Ascending aorta (tissue), 2 donors: Measurements from ENCODE around the gene CYFIP2. TPM values are rescaled to one million over a fixed set of nuclear protein-coding genes. Genes with fewer than 3 reads are reported as not detected.
A peak's percentile ranks its signal among the peaks of the same experiment; 100 is the strongest.
"Not testable (repeated sequence)": the region's sequence is repeated elsewhere in the genome, so short reads cannot be mapped to it uniquely, and the experiment has no call there.

Experiments used
- DNase-seq, 2 donors: peaks; one replicate each; pipeline ENCODE4 v3.0.0-alpha.2; 2019; ENCODE audit warnings: low spot score in 2 of 2
- H3K27ac ChIP-seq, 2 donors: fragments of 200-600 bp; sonication (generic); one replicate each; pipeline ENCODE4 v1.5.1; 2016 to 2017; ENCODE audit warnings: mild to moderate bottlenecking in 1 of 2
- H3K27me3 ChIP-seq: fragments of 200-600 bp; sonication (generic); one replicate; pipeline ENCODE4 v1.5.1; 2017
- H3K36me3 ChIP-seq, 2 donors: fragments of 200-600 bp; sonication (generic); one replicate each; pipeline ENCODE4 v1.5.1; 2016
- H3K4me1 ChIP-seq, 2 donors: fragments of 200-600 bp; sonication (generic); one replicate each; pipeline ENCODE4 v1.5.1; 2016 to 2017; ENCODE audit warnings: mild to moderate bottlenecking in 1 of 2
- H3K4me3 ChIP-seq, 2 donors: fragments of 200-600 bp; sonication (generic); one replicate each; pipeline ENCODE4 v1.5.1; 2016 to 2017; ENCODE audit warnings: mild to moderate bottlenecking in 1 of 2
- H3K9me3 ChIP-seq, 2 donors: fragments of 200-600 bp; sonication (generic); one replicate each; pipeline ENCODE4 v1.5.1; 2016
- intact Hi-C: fragments of 100-400 bp; cut with DNase I; formaldehyde crosslinking; loops from one replicate; pipeline ENCODE4 v1.15.1; 2023
- total RNA-seq: library from RNA; depleted of rRNA; stranded (reverse); fragments of >200 nt; gene quantifications from one replicate; pipeline ENCODE4 v1.1.0, GENCODE V29; 2016
- TF ChIP-seq, protein P1 (sequence below), 3 experiments: fragments of 200-600 bp in 2 of 3; fragments of 450-650 bp in 1 of 3; sonication (generic) in 2 of 3; IDR thresholded peaks; one replicate each; pipeline ENCODE4 v1.5.1; 2016 to 2019; ENCODE audit warnings: antibody characterized with exemption in 3 of 3, mild to moderate bottlenecking in 1 of 3, moderate library complexity in 1 of 3

CYFIP2 gene
- total RNA-seq, 1 donor from 2014 or later = 78.1 TPM

DNA sequence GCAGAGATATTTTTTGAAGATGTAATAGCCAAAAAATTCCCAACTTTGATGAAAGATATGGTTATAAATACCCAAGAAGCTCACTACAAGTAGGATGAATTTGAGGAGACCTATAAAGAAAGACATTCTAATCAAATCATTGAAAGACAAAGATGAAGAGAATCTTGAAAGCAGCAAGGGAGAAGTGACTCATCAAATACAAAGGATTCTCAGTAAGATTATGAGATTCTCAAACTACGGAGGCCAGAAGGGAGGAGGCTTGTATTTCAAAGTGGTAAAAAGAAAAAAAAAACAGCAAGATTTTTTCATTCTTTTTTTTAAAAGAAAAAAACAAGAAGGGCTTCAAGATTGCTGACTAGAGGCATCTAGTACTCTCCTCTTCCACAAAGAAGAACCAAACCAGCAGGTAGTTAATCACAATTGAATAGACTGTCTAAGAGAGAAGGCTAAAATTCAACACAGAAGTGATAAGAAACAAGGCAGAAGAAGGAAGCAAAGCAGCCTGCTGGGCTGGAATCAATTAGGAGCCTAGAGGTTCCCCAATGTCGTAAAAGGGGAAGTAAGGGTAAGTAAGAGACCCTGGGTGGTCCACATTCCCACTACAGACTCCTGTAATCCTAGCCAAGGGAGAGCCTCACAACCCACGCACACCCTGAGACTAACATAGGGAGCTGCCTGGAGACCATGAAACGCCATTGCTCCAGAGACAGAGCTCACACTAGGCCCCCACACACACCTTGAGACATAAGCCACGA is 135.0 kb downstream of the CYFIP2 start:
- Histone ChIP-seq H3K27me3 (no peaks in the 10 kb centered on the region), H3K27ac (no peak overlapping the region), H3K36me3 (no peaks in the 10 kb centered on the region), H3K4me3 (no peak overlapping the region), H3K4me1 (no peaks in the 10 kb centered on the region), H3K9me3 (peaks cover 0 to 10% of the 10 kb centered on the region in 2 donors)
- TF ChIP-seq, protein P1, sequence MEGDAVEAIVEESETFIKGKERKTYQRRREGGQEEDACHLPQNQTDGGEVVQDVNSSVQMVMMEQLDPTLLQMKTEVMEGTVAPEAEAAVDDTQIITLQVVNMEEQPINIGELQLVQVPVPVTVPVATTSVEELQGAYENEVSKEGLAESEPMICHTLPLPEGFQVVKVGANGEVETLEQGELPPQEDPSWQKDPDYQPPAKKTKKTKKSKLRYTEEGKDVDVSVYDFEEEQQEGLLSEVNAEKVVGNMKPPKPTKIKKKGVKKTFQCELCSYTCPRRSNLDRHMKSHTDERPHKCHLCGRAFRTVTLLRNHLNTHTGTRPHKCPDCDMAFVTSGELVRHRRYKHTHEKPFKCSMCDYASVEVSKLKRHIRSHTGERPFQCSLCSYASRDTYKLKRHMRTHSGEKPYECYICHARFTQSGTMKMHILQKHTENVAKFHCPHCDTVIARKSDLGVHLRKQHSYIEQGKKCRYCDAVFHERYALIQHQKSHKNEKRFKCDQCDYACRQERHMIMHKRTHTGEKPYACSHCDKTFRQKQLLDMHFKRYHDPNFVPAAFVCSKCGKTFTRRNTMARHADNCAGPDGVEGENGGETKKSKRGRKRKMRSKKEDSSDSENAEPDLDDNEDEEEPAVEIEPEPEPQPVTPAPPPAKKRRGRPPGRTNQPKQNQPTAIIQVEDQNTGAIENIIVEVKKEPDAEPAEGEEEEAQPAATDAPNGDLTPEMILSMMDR (IDR thresholded peaks at IDR 0.05) = no peak
- no peak for DNase-seq
- intact Hi-C loops = no loop called here

GRCh38 chr5:157415838-157416237 is 149.9 kb downstream of the CYFIP2 start:
- no peak for DNase-seq
- no peak overlapping the region for H3K27ac ChIP-seq
- H3K27me3 ChIP-seq = no peaks in the 10 kb centered on the region
- H3K4me3 ChIP-seq = no peak overlapping the region
- TF ChIP-seq, protein P1 (IDR thresholded peaks at IDR 0.05) = no peak
- intact Hi-C loops = no loop called here
- H3K9me3 ChIP-seq = no peaks in the 10 kb centered on the region
- no peaks in the 10 kb centered on the region for H3K4me1 ChIP-seq
- no peaks in the 10 kb centered on the region for H3K36me3 ChIP-seq

DNA sequence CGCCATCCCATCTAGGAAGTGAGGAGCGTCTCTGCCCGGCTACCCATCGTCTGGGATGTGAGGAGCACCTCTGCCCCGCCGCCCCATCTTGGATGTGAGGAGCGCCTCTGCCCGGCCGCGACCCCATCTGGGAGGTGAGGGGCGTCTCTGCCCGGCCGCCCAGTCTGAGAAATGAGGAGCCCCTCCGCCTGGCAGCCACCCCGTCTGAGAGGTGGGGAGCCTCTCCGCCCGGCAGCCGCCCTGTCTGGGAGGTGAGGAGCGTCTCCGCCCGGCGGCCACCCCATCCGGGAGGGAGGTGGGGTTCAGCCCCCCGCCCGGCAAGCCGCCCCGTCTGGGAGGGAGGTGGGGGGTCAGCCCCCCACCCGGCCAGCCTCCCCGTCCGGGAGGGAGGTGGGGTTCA is 153.6 kb downstream of the CYFIP2 start:
- H3K9me3 ChIP-seq, H3K27me3 ChIP-seq, H3K4me1 ChIP-seq, intact Hi-C loops, H3K4me3 ChIP-seq, H3K27ac ChIP-seq, DNase-seq, H3K36me3 ChIP-seq: not testable (repeated sequence)

- intact Hi-C loops = loop anchor here (2.0 to 5.0 kb wide), 2 partner anchors 47 to 289 kb away; no protein-coding TSS in a partner anchor
- not testable (repeated sequence) for H3K9me3 ChIP-seq, H3K27me3 ChIP-seq, H3K4me3 ChIP-seq, H3K36me3 ChIP-seq, DNase-seq, H3K27ac ChIP-seq, H3K4me1 ChIP-seq
Observed at GRCh38 chr5:157429920-157430319, 164.0 kb downstream of the CYFIP2 start.

DNA sequence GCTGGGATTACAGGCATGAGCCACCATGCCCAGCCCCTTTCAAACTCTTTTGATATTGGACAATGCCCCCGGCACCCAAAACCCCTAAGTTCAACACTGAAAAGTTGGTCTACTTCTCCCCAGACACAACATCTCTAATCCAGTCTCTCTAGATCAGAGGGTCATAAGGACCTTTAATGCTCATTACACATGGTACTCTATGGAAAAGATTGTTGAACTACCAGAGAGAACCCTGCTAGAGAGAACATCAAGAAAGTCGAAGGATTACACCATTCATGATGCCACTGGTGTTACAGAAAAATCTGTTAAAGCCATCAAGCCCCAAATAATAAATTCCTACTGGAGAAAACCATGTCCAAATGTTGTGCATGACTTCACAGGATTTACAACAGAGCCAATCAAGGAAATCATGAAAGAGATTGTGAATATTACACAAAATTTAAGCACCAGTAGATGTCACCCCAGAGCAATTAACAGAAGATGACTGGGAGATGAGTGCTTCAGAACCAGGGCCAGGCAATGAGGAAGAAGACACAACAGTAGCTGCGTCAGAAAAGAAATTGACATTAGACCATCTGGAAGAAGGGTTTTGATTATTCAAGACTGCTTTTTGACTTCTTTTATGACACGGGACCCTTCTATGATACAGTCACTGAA is 165.7 kb downstream of the CYFIP2 start:
- Histone ChIP-seq H3K36me3 (no peaks in the 10 kb centered on the region), H3K4me1 (no peaks in the 10 kb centered on the region), H3K27me3 (no peaks in the 10 kb centered on the region), H3K27ac (no peak overlapping the region), H3K9me3 (peaks cover 0 to 4% of the 10 kb centered on the region in 2 donors), H3K4me3 (no peak overlapping the region)
- no peak for DNase-seq
- intact Hi-C loops = loop anchor here (2.0 to 5.0 kb wide), 2 partner anchors 46 to 287 kb away; no protein-coding TSS in a partner anchor
- TF ChIP-seq, protein P1 (IDR thresholded peaks at IDR 0.05) = peak; percentile 7 to 51 (median 22)

- Histone ChIP-seq H3K27ac (no peak overlapping the region), H3K9me3 (peaks cover 0 to 4% of the 10 kb centered on the region in 2 donors), H3K36me3 (no peaks in the 10 kb centered on the region), H3K27me3 (no peaks in the 10 kb centered on the region), H3K4me1 (no peaks in the 10 kb centered on the region), H3K4me3 (no peak overlapping the region)
- intact Hi-C loops = loop anchor here (5.0 kb wide), 1 partner anchor 43 kb away; no protein-coding TSS in a partner anchor
- TF ChIP-seq, protein P1 (IDR thresholded peaks at IDR 0.05) = no peak
- DNase-seq = no peak
Observed at GRCh38 chr5:157434096-157434495, 168.2 kb downstream of the CYFIP2 start.
